Gastrocnemius medialis (tissue), 4 donors: ENCODE data around the gene PCOLCE2.

ENCODE experiments used
- CTCF ChIP-seq, 5 experiments: fragments of 450-650 bp in 3 of 5; fragments of 200-600 bp in 2 of 5; sonication (generic) in 2 of 5; IDR thresholded peaks in 4 of 5; conservative IDR thresholded peaks in 1 of 5; 1 replicate in 4 of 5; 2 replicates in 1 of 5; pipeline ENCODE4 v1.5.1; 2016 to 2019; ENCODE audit warnings: antibody characterized with exemption in 5 of 5, mild to moderate bottlenecking in 3 of 5, moderate library complexity in 3 of 5
- POLR2A ChIP-seq, 2 donors: fragments of 450-650 bp; IDR thresholded peaks; one replicate each; pipeline ENCODE4 v1.6.1; 2017; ENCODE audit warnings: antibody characterized with exemption in 2 of 2, mild to moderate bottlenecking in 2 of 2, moderate library complexity in 2 of 2

DNA sequence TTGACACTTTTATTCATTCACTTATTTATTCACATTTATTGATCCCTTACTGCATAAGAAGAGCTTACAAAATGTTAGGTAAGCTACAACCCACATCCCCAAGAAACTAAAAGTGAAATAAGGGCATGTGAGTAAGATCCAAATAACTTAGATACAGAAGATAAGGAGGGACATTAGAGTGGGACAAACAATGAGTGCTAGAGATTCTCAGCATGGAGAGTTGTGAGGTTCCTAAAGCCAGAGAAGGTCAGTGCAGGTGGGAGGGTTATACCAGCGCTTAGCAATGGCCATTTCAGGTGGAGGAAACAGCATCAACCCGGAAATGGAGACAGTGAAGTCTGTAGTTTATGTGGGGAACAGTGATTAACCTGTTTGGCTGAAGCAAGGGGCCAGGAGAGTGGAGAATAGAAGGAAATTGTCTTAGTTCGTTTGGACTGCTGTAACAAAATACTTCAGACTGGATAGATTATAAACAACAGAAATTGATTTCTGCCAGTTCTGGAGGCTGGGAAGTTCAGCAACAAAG lies 25.5 kb upstream of the PCOLCE2 start:
- TF ChIP-seq CTCF (IDR thresholded peaks at IDR 0.05 in 4 of 5, conservative IDR thresholded peaks at IDR 0.05 in 1 of 5) = no peak
- TF ChIP-seq POLR2A (IDR thresholded peaks at IDR 0.05) = no peak
